ENCODE results near the gene SHOC1.

DNA sequence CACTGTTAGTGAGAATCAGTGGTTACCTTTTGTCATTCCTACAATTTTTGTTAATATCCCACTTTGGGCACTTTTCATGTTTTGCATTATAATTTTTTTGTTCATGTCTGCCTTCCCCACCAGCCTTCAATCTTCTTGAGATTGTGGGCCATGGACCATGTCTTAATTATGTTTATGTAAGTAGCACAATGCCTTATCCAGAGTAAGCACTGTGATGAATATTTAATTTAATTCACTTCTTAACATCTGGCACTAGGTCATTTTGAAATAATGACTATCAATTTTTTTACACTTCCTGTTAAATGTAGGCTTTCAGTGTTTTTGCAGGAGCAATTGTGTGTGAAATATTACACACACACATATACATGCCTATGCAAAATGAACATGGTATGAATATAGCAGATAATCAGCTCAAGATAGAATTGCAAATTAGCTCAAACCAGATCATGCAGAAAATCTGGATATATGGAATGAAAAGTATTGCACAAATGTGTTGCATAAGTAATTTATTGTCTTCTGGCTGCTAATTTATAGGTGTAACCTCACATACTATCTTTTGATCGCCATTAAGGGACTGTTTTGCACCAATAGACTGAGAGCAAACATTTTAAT, 5.3 kb upstream of the SHOC1 start:
- TF ChIP-seq, protein P1, sequence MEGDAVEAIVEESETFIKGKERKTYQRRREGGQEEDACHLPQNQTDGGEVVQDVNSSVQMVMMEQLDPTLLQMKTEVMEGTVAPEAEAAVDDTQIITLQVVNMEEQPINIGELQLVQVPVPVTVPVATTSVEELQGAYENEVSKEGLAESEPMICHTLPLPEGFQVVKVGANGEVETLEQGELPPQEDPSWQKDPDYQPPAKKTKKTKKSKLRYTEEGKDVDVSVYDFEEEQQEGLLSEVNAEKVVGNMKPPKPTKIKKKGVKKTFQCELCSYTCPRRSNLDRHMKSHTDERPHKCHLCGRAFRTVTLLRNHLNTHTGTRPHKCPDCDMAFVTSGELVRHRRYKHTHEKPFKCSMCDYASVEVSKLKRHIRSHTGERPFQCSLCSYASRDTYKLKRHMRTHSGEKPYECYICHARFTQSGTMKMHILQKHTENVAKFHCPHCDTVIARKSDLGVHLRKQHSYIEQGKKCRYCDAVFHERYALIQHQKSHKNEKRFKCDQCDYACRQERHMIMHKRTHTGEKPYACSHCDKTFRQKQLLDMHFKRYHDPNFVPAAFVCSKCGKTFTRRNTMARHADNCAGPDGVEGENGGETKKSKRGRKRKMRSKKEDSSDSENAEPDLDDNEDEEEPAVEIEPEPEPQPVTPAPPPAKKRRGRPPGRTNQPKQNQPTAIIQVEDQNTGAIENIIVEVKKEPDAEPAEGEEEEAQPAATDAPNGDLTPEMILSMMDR (IDR thresholded peaks at IDR 0.05; ENCODE audit: insufficient read depth, low read depth, low read length), result no peak
- no peak for TF ChIP-seq EZH2 (IDR thresholded peaks at IDR 0.05; ENCODE audit: insufficient read depth, low read length)

Measured in astrocyte (in vitro differentiated cells and primary cell).